Tibial nerve (tissue), 3 donors: ENCODE measurements around the gene IRAK1.

Experiments used
- CTCF ChIP-seq, 5 experiments: fragments of 200-600 bp in 3 of 5; fragments of 450-650 bp in 2 of 5; sonication (generic) in 3 of 5; IDR thresholded peaks; one replicate each; pipeline ENCODE4 v1.5.1; 2016 to 2019; ENCODE audit warnings: antibody characterized with exemption in 5 of 5, mild to moderate bottlenecking in 3 of 5, moderate library complexity in 2 of 5
- POLR2A ChIP-seq, 2 donors: fragments of 450-650 bp; IDR thresholded peaks; one replicate each; pipeline ENCODE4 v1.6.1; 2017; ENCODE audit warnings: antibody characterized with exemption in 2 of 2, mild to moderate bottlenecking in 2 of 2, moderate library complexity in 2 of 2

GRCh38 chrX:153993978-153994377 lies 25.7 kb downstream of the IRAK1 start:
- TF ChIP-seq CTCF (IDR thresholded peaks at IDR 0.05) = no peak
- TF ChIP-seq POLR2A (IDR thresholded peaks at IDR 0.05) = no peak
